BLaER1 treated with 17β-estradiol and CSF1 and Interleukin-3, amounts not matched to agents 10 nM and 100 nM (cell line): ENCODE measurements around the gene LARP6.

Experiments used
- H3K27ac ChIP-seq, 11 experiments: shearing (Covaris generic); formaldehyde crosslinking; 2 replicates each; pipeline ENCODE4 v1.8.1; 2022
- H3K27me3 ChIP-seq, 11 experiments: shearing (Covaris generic); formaldehyde crosslinking; 2 replicates each; pipeline ENCODE4 v1.8.1; 2022
- H3K36me3 ChIP-seq, 11 experiments: shearing (Covaris generic); formaldehyde crosslinking; 2 replicates each; pipeline ENCODE4 v1.8.1; 2022
- H3K4me1 ChIP-seq, 10 experiments: shearing (Covaris generic); formaldehyde crosslinking; 2 replicates each; pipeline ENCODE4 v1.8.1; 2022
- H3K4me2 ChIP-seq, 11 experiments: shearing (Covaris generic); formaldehyde crosslinking; 2 replicates each; pipeline ENCODE4 v1.8.1; 2022
- H3K4me3 ChIP-seq, 10 experiments: shearing (Covaris generic); formaldehyde crosslinking; 2 replicates each; pipeline ENCODE4 v1.8.1; 2022
- H3K9ac ChIP-seq, 11 experiments: shearing (Covaris generic); formaldehyde crosslinking; 2 replicates each; pipeline ENCODE4 v1.8.1; 2022
- H3K9me3 ChIP-seq, 11 experiments: shearing (Covaris generic); formaldehyde crosslinking; replicated peaks in 1 of 11; 2 replicates each; pipeline ENCODE4 v1.8.1; 2022
- H4K20me1 ChIP-seq, 11 experiments: shearing (Covaris generic); formaldehyde crosslinking; 2 replicates each; pipeline ENCODE4 v1.8.1; 2022
- Cebpa-rat ChIP-seq, 11 experiments: shearing (Covaris generic); IDR thresholded peaks; 2 replicates each; pipeline ENCODE4 v1.8.1; 2022

LARP6 gene

GRCh38 chr15:70796516-70797310 is 57.2 kb downstream of the LARP6 start:
- Histone ChIP-seq H3K9me3 (no peaks in the 10 kb centered on the region), H4K20me1 (no peaks in the 10 kb centered on the region), H3K27me3 (no peaks in the 10 kb centered on the region), H3K4me1 (0 out of 20 replicates have a peak, but pooled peaks cover 0 to 6% (median 0%) of the 10 kb centered on the region in 10 experiments), H3K36me3 (no peaks in the 10 kb centered on the region), H3K9ac (no peak overlapping the region), H3K4me3 (no peak overlapping the region), H3K4me2 (no peak overlapping the region), H3K27ac (no peak overlapping the region)
- no peak for TF ChIP-seq Cebpa-rat (IDR thresholded peaks at IDR 0.05)

DNA sequence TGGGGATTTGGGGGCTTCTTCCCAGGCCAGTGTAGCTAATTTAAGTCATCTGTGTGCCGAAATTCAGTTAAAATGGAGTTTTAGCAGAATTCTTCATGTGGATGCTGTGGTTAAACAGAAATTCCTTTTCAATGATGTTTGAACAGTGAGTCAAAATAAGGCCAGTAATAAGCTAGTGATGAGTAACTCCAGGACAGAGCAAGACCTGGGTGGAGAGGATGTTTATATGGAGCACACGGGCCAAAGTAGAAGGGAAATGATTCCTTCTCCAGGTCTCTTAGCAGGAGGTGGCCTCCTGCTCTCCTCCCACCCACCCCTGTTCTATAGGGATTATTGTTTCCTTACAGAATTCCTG is 58.7 kb downstream of the LARP6 start:
- Histone ChIP-seq H3K27me3 (no peaks in the 10 kb centered on the region), H3K27ac (no peak overlapping the region), H3K4me1 (0 out of 20 replicates have a peak, but pooled peaks cover 0 to 6% (median 0%) of the 10 kb centered on the region in 10 experiments), H3K4me2 (no peak overlapping the region), H3K9me3 (no peaks in the 10 kb centered on the region), H4K20me1 (no peaks in the 10 kb centered on the region), H3K9ac (no peak overlapping the region), H3K4me3 (no peak overlapping the region), H3K36me3 (no peaks in the 10 kb centered on the region)
- TF ChIP-seq Cebpa-rat (IDR thresholded peaks at IDR 0.05) = no peak

GRCh38 chr15:70794596-70795310 is 59.2 kb downstream of the LARP6 start:
- no peak overlapping the region for H3K9ac ChIP-seq
- H3K4me3 ChIP-seq = no peak overlapping the region
- TF ChIP-seq Cebpa-rat (IDR thresholded peaks at IDR 0.05) = no peak
- H3K4me2 ChIP-seq = no peak overlapping the region
- no peaks in the 10 kb centered on the region for H3K9me3 ChIP-seq
- no peaks in the 10 kb centered on the region for H3K27me3 ChIP-seq
- H3K4me1 ChIP-seq = 0 out of 20 replicates have a peak, but pooled peaks cover 0 to 6% (median 0%) of the 10 kb centered on the region in 10 experiments
- H4K20me1 ChIP-seq = no peaks in the 10 kb centered on the region
- no peak overlapping the region for H3K27ac ChIP-seq
- H3K36me3 ChIP-seq = no peaks in the 10 kb centered on the region

DNA sequence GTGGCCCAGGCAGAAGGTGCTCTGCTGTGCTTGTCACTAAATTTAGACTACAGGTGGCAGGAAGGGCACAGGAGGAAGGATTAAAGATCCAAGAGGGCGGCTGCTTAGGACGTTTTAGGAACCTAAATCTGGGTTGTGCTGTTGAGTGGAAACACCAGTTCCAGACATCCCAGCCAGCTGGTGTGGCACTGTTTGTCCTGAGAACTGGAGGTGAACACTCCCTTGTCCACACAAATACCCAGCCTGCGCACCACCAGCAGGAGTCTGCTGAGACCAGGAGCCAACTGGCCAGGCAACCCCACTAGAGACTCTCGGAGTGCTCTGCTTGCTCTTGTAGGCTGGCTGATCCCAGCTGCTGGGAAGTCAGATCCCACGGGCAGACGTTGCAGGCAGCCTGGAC is 60.3 kb downstream of the LARP6 start:
- 0 out of 20 replicates have a peak, but pooled peaks cover 0 to 6% (median 0%) of the 10 kb centered on the region in 10 experiments for H3K4me1 ChIP-seq
- H3K9ac ChIP-seq = no peak overlapping the region
- no peak for TF ChIP-seq Cebpa-rat (IDR thresholded peaks at IDR 0.05)
- H3K27me3 ChIP-seq = no peaks in the 10 kb centered on the region
- no peaks in the 10 kb centered on the region for H3K36me3 ChIP-seq
- no peak overlapping the region for H3K4me3 ChIP-seq
- no peak overlapping the region for H3K27ac ChIP-seq
- H4K20me1 ChIP-seq = no peaks in the 10 kb centered on the region
- H3K4me2 ChIP-seq = no peak overlapping the region
- H3K9me3 ChIP-seq = no peaks in the 10 kb centered on the region

DNA sequence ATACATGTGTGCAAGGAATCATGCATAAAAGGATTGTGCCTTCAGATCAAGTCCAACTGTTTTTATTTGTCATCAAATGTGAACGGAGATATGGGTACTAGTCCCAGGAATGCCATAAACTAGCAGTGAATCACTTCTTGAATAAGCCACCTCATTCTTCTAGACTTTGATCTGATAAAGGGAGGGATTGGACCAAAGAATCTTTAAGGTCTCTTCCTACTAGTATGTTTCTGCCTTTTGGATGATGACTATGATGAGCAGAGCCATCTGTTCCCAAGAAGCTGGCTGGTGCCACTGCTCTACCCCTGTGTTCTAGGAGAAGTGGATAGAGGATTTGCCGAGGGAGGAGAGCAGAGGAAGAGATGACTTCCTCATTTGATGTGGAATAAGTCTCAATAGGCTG is 61.8 kb downstream of the LARP6 start:
- no peak overlapping the region for H3K9ac ChIP-seq
- H3K27me3 ChIP-seq = no peaks in the 10 kb centered on the region
- H3K4me3 ChIP-seq = no peak overlapping the region
- no peak overlapping the region for H3K27ac ChIP-seq
- H4K20me1 ChIP-seq = no peaks in the 10 kb centered on the region
- H3K9me3 ChIP-seq = no peaks in the 10 kb centered on the region
- H3K4me2 ChIP-seq = peak overlapping the region in 2 of 11 experiments; percentile 23 to 33; a peak in 2 of 22 replicates
- H3K36me3 ChIP-seq = no peaks in the 10 kb centered on the region
- no peak for TF ChIP-seq Cebpa-rat (IDR thresholded peaks at IDR 0.05)
- H3K4me1 ChIP-seq = 0 out of 20 replicates have a peak, but pooled peaks cover 0 to 6% (median 0%) of the 10 kb centered on the region in 10 experiments

- H4K20me1 ChIP-seq = no peaks in the 10 kb centered on the region
- no peaks in the 10 kb centered on the region for H3K9me3 ChIP-seq
- H3K27ac ChIP-seq = no peak overlapping the region
- H3K36me3 ChIP-seq = no peaks in the 10 kb centered on the region
- H3K4me2 ChIP-seq = no peak overlapping the region
- no peaks in the 10 kb centered on the region for H3K27me3 ChIP-seq
- no peak overlapping the region for H3K9ac ChIP-seq
- H3K4me3 ChIP-seq = no peak overlapping the region
- TF ChIP-seq Cebpa-rat (IDR thresholded peaks at IDR 0.05) = no peak
- 0 out of 20 replicates have a peak, but pooled peaks cover 0 to 6% (median 0%) of the 10 kb centered on the region in 10 experiments for H3K4me1 ChIP-seq
Observed at GRCh38 chr15:70791259-70791658, 62.7 kb downstream of the LARP6 start.

GRCh38 chr15:70789213-70789612 is 64.7 kb downstream of the LARP6 start:
- Histone ChIP-seq H3K27ac (no peak overlapping the region), H3K9me3 (no peaks in the 10 kb centered on the region), H3K9ac (no peak overlapping the region), H4K20me1 (no peaks in the 10 kb centered on the region), H3K4me3 (no peak overlapping the region), H3K36me3 (no peaks in the 10 kb centered on the region), H3K4me1 (0 out of 20 replicates have a peak, but pooled peaks cover 0 to 6% (median 0%) of the 10 kb centered on the region in 10 experiments), H3K4me2 (no peak overlapping the region), H3K27me3 (no peaks in the 10 kb centered on the region)
- TF ChIP-seq Cebpa-rat (IDR thresholded peaks at IDR 0.05) = no peak

DNA sequence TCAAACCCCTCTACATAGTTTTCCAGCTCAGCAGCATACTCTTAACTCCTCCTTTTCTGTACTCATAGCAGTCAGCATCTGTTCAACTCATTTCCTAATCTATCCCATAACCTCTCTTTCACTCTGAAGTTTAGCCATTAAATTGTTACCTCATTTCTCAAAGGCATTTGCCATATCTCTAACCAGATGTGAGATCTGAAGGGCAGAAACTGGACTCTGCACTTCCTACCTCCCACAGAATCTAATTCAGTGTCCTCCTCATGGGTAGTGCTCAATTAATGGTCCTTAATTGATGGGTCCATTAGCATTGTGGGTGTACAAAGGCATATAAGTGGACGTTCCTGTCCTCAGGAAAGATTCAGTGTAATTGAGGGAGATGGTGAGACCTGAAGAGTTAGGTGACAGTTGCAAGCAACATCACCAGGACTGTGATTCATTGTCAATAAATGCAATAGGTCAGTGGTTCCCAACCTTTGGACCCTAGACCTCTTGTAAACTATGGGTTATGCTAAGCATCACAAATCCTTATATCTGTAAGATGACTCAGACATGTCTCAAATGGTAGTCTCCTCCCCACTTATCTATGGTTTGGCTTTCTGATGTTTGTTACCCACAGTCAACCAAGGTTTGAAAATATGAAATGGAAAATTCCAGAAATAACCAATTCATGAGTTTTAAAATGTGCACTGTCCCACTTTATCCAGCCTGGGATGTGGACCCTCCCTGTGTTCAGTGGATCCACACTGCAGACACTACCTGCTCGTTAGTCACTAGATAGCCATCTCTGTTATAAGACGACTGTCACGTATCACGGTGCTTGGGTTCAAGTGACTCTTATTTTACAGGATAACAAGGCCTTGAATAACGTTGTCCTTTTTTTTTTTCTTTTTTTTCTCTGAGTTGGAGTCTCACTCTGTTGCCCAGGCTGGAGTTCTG is 65.6 kb downstream of the LARP6 start:
- Histone ChIP-seq H3K27me3 (no peaks in the 10 kb centered on the region), H3K4me3 (no peak overlapping the region), H4K20me1 (no peaks in the 10 kb centered on the region), H3K36me3 (no peaks in the 10 kb centered on the region), H3K27ac (no peak overlapping the region), H3K9ac (no peak overlapping the region), H3K4me2 (no peak overlapping the region), H3K4me1 (0 out of 20 replicates have a peak, but pooled peaks cover 0 to 6% (median 0%) of the 10 kb centered on the region in 10 experiments), H3K9me3 (no peaks in the 10 kb centered on the region)
- TF ChIP-seq Cebpa-rat (IDR thresholded peaks at IDR 0.05) = no peak

GRCh38 chr15:70786996-70787395 is 67.0 kb downstream of the LARP6 start:
- no peak overlapping the region for H3K4me3 ChIP-seq
- H3K4me2 ChIP-seq = no peak overlapping the region
- H3K27ac ChIP-seq = no peak overlapping the region
- no peak overlapping the region for H3K9ac ChIP-seq
- TF ChIP-seq Cebpa-rat (IDR thresholded peaks at IDR 0.05) = no peak
- H4K20me1 ChIP-seq = no peaks in the 10 kb centered on the region
- H3K4me1 ChIP-seq = no peaks in the 10 kb centered on the region
- H3K27me3 ChIP-seq = no peaks in the 10 kb centered on the region
- H3K9me3 ChIP-seq = no peaks in the 10 kb centered on the region
- H3K36me3 ChIP-seq = no peaks in the 10 kb centered on the region
